Midbrain (tissue), 1 donor: ENCODE data around the gene LAG3.
"Not testable (repeated sequence)": the region's sequence is repeated elsewhere in the genome, so short reads cannot be mapped to it uniquely, and the experiment has no call there.

Source experiments
- DNase-seq: peaks from one replicate; lab custom pipeline; 2025; lab: John Stamatoyannopoulos, UW

LAG3 gene

GRCh38 chr12:6772331-6772695 is at the start of gene LAG3:
Gene LAG3 (plus strand): TSS chr12:6772520. CDS start chr12:6772853, 333 bp downstream.
- DNase-seq = no peak

GRCh38 chr12:6722863-6723262 is 49.5 kb upstream of the LAG3 start:
- DNase-seq = no peak

GRCh38 chr12:6723607-6724408 is 48.5 kb upstream of the LAG3 start, which contains the start of gene COPS7A:
Gene COPS7A (plus strand): TSS chr12:6724046. CDS start chr12:6724657, 611 bp downstream.
- DNase-seq = peak; percentile 98

- no peak for DNase-seq
Measured at GRCh38 chr12:6724409-6724797, 47.9 kb upstream of the LAG3 start.

- no peak for DNase-seq
Measured at GRCh38 chr12:6725350-6725749, 47.0 kb upstream of the LAG3 start.

GRCh38 chr12:6729186-6729585 is 43.1 kb upstream of the LAG3 start:
- no peak for DNase-seq

GRCh38 chr12:6730169-6730568 is 42.2 kb upstream of the LAG3 start:
- DNase-seq = no peak

GRCh38 chr12:6734506-6735387 is 37.6 kb upstream of the LAG3 start:
- DNase-seq = no peak

GRCh38 chr12:6735448-6736191 is 36.7 kb upstream of the LAG3 start:
- DNase-seq = peak; percentile 63

- DNase-seq = no peak
Measured at GRCh38 chr12:6736754-6737153, 35.6 kb upstream of the LAG3 start.

- DNase-seq = not testable (repeated sequence)
Measured at GRCh38 chr12:6742080-6742479, 30.2 kb upstream of the LAG3 start.

GRCh38 chr12:6742834-6743233 is 29.5 kb upstream of the LAG3 start:
- DNase-seq = no peak

- not testable (repeated sequence) for DNase-seq
Measured at GRCh38 chr12:6743300-6743699, 29.0 kb upstream of the LAG3 start.

- peak; percentile 8 for DNase-seq
Measured at GRCh38 chr12:6745741-6746525, 26.4 kb upstream of the LAG3 start.

- no peak for DNase-seq
Measured at GRCh38 chr12:6747216-6747615, 25.1 kb upstream of the LAG3 start.

- no peak for DNase-seq
Measured at GRCh38 chr12:6748761-6749160, 23.6 kb upstream of the LAG3 start.

- no peak for DNase-seq
Measured at GRCh38 chr12:6750506-6750905, 21.8 kb upstream of the LAG3 start.

- no peak for DNase-seq
Measured at GRCh38 chr12:6751767-6752166, 20.6 kb upstream of the LAG3 start.

- DNase-seq = no peak
Measured at GRCh38 chr12:6752167-6752920, 20.0 kb upstream of the LAG3 start.

GRCh38 chr12:6752921-6753771 is 19.2 kb upstream of the LAG3 start, which contains the start of gene MLF2:
Gene MLF2 (minus strand): TSS chr12:6753141. CDS start chr12:6752334, 807 bp downstream.
- DNase-seq = peak; percentile 97
